IMR-90 (cell line): ENCODE data around the gene SOX12. TPM values are rescaled to one million over a fixed set of nuclear protein-coding genes. Genes with fewer than 3 reads are reported as not detected.
"Not testable (repeated sequence)": the region's sequence is repeated elsewhere in the genome, so short reads cannot be mapped to it uniquely, and the experiment has no call there.

Experiments used
- ATAC-seq: fragments of 200-7000 bp; cut with Tn5 transposase; 2 replicates; pipeline ENCODE4 v1.9.1; 2020; ENCODE audit warnings: low read depth, mild to moderate bottlenecking, moderate library complexity
- BruUV-seq: library from RNA; stranded (reverse); fragments of 400-500 nt; replicated peaks from 2 replicates; lab custom pipeline; 2021; lab: Mats Ljungman, UMichigan
- CTCF ChIA-PET: fragments of 300-600 bp; formaldehyde crosslinking; extraction: SDS; loops from one replicate; lab custom pipeline; 2021; ENCODE audit warnings: antibody characterized with exemption; lab: Yijun Ruan, JAX
- POLR2A ChIA-PET: fragments of 300-600 bp; sonication (Branson Sonifier 250); formaldehyde crosslinking; loops from one replicate; lab custom pipeline; 2022; ENCODE audit warnings: antibody characterized with exemption; ENCODE audit not compliant: unreplicated experiment; lab: Charles Lee
- DNase-seq: peaks from one replicate; pipeline ENCODE4 v3.0.0; 2013
- H2AFZ ChIP-seq: replicated peaks from 2 replicates; pipeline ENCODE3; 2013; ENCODE audit warnings: low read length, mild to moderate bottlenecking; ENCODE audit not compliant: poor library complexity
- H2AK5ac ChIP-seq: 2 replicates; pipeline ENCODE4 v1.6.1; 2013; ENCODE audit warnings: low read depth, low read length, inconsistent platforms
- H2AK9ac ChIP-seq: replicated peaks from 2 replicates; pipeline ENCODE3; 2013; ENCODE audit warnings: mild to moderate bottlenecking, low read depth, low read length, moderate library complexity; ENCODE audit not compliant: poor library complexity
- H2BK120ac ChIP-seq: 2 replicates; pipeline ENCODE4 v1.6.1; 2013; ENCODE audit warnings: low read depth, low read length, inconsistent platforms
- H2BK15ac ChIP-seq: 3 replicates; pipeline ENCODE4 v1.6.1; 2013; ENCODE audit warnings: low read depth, low read length, inconsistent platforms
- H2BK20ac ChIP-seq: 2 replicates; pipeline ENCODE4 v1.6.1; 2013; ENCODE audit warnings: low read depth, mild to moderate bottlenecking, inconsistent platforms, low read length, moderate library complexity
- H2BK5ac ChIP-seq: 2 replicates; pipeline ENCODE4 v1.6.1; 2013; ENCODE audit warnings: mild to moderate bottlenecking, low read depth, low read length, inconsistent platforms; ENCODE audit not compliant: poor library complexity, severe bottlenecking
- H3K14ac ChIP-seq: replicated peaks from 2 replicates; pipeline ENCODE4 v1.6.1; 2013; ENCODE audit warnings: low read depth, low read length, inconsistent platforms
- H3K18ac ChIP-seq: 2 replicates; pipeline ENCODE4 v1.6.1; 2013; ENCODE audit warnings: low read depth, low read length, control low read depth
- H3K23ac ChIP-seq: 2 replicates; pipeline ENCODE4 v1.6.1; 2013; ENCODE audit warnings: low read depth, low read length, inconsistent platforms
- H3K27ac ChIP-seq: 2 replicates; pipeline ENCODE4 v1.5.1; 2013; ENCODE audit warnings: mild to moderate bottlenecking, control low read depth, low read length; ENCODE audit not compliant: insufficient read depth
- H3K27me3 ChIP-seq: 2 replicates; pipeline ENCODE4 v1.6.1; 2013; ENCODE audit warnings: low read length; ENCODE audit not compliant: control insufficient read depth, insufficient read depth
- H3K36me3 ChIP-seq: 2 replicates; pipeline ENCODE4 v1.6.1; 2013; ENCODE audit warnings: low read length, mixed read lengths; ENCODE audit not compliant: control insufficient read depth, insufficient read depth
- H3K4ac ChIP-seq: 2 replicates; pipeline ENCODE4 v1.6.1; 2013; ENCODE audit warnings: low read depth, low read length, inconsistent platforms
- H3K4me1 ChIP-seq: 2 replicates; pipeline ENCODE4 v1.6.1; 2013; ENCODE audit warnings: low read length, mixed read lengths; ENCODE audit not compliant: control insufficient read depth, insufficient read depth
- H3K4me2 ChIP-seq: 2 replicates; pipeline ENCODE4 v1.6.1; 2013; ENCODE audit warnings: low read depth, mild to moderate bottlenecking, control low read depth, low read length, moderate library complexity
- H3K4me3 ChIP-seq: 2 replicates; pipeline ENCODE4 v1.5.1; 2013; ENCODE audit warnings: low read depth, mild to moderate bottlenecking, control low read depth, low read length, moderate library complexity; ENCODE audit not compliant: insufficient read depth
- H3K56ac ChIP-seq: 2 replicates; pipeline ENCODE4 v1.6.1; 2013; ENCODE audit warnings: low read length, inconsistent platforms; ENCODE audit not compliant: insufficient read depth; ENCODE audit errors: extremely low read depth
- H3K79me1 ChIP-seq, 2 experiments: 2 replicates each; pipeline ENCODE4 v1.6.1; 2013; ENCODE audit warnings: low read length in 2 of 2, inconsistent platforms in 1 of 2, low read depth in 1 of 2
- H3K9ac ChIP-seq: 2 replicates; pipeline ENCODE4 v1.6.1; 2013; ENCODE audit warnings: low read depth, low read length, control low read depth
- H3K9me1 ChIP-seq: 2 replicates; pipeline ENCODE4 v1.6.1; 2013; ENCODE audit warnings: low read length, inconsistent platforms; ENCODE audit not compliant: insufficient read depth
- H3K9me3 ChIP-seq: 2 replicates; pipeline ENCODE4 v1.6.1; 2013; ENCODE audit warnings: low read length; ENCODE audit not compliant: control insufficient read depth, insufficient read depth
- H4K20me1 ChIP-seq: 2 replicates; pipeline ENCODE4 v1.6.1; 2013; ENCODE audit warnings: low read length, inconsistent platforms; ENCODE audit not compliant: insufficient read depth
- H4K5ac ChIP-seq: 2 replicates; pipeline ENCODE4 v1.6.1; 2013; ENCODE audit warnings: mild to moderate bottlenecking, low read depth, low read length, control low read depth
- H4K8ac ChIP-seq, 2 experiments: 2 replicates each; pipeline ENCODE4 v1.6.1; 2013; ENCODE audit warnings: low read depth in 2 of 2, low read length in 2 of 2, control low read depth in 1 of 2, inconsistent platforms in 1 of 2
- H4K91ac ChIP-seq: 2 replicates; pipeline ENCODE4 v1.6.1; 2013; ENCODE audit warnings: low read depth, low read length, inconsistent platforms; ENCODE audit not compliant: insufficient read depth
- USF2 ChIP-seq: fragments of 150-350 bp; IDR thresholded peaks from 2 replicates; pipeline ENCODE4 v1.6.1; 2017; ENCODE audit warnings: mild to moderate bottlenecking, antibody characterized with exemption, low read length, low read depth
- WGBS, 2 experiments: methylation state at CpG; one replicate each; pipeline versions ENCODE4 v1.1.5 to v1.1.7; 2013; ENCODE audit warnings: missing lambda C conversion rate in 2 of 2; ENCODE audit not compliant: insufficient read length in 1 of 2; ENCODE audit errors: extremely low coverage in 2 of 2; 5-methylcytosine and 5-hydroxymethylcytosine counted together
- dilution Hi-C: fragments of 300-500 bp; cut with HindIII; formaldehyde crosslinking; loops from one replicate; pipeline ENCODE4 v1.14.3; 2018; ENCODE audit warnings: low sequenced_read_pairs; ENCODE audit not compliant: unreplicated experiment
- in situ Hi-C: fragments of 300-500 bp; cut with MboI; formaldehyde crosslinking; loops from 3 replicates; pipeline ENCODE4 v1.14.3; 2019; ENCODE audit warnings: low sequenced_read_pairs, inconsistent platforms, mixed read lengths
- intact Hi-C: fragments of 100-400 bp; cut with micrococcal nuclease; formaldehyde crosslinking; loops from 2 replicates; pipeline ENCODE4 v1.10.0; 2022
- polyA plus RNA-seq, 3 experiments: library from polyadenylated mRNA; depleted of rRNA; stranded (reverse); fragments of >200 nt; gene quantifications; 2 replicates each; pipeline ENCODE4 v1.2.3, GENCODE V29; 2012; ENCODE audit warnings: low replicate concordance in 1 of 3
- total RNA-seq: library from RNA; depleted of rRNA; stranded (reverse); fragments of >200 nt; gene quantifications from 2 replicates; pipeline ENCODE4 v1.2.3, GENCODE V29; 2012

Gene SOX12
- total and polyA plus RNA-seq, 2 of the 4 experiments (the other 2 are of a cell fraction): 1.1 to 6.2 TPM

- TF ChIP-seq USF2: no peak
Measured at GRCh38 chr20:354298-354977, 29.1 kb downstream of the SOX12 start (continued).

GRCh38 chr20:356154-356553 is 30.8 kb downstream of the SOX12 start:
- peaks cover 13% of the 10 kb centered on the region for H3K4me1 ChIP-seq
- CTCF ChIA-PET: interaction anchor here (1.3 kb wide), 1 partner anchor 289 kb away, joined by 3 read pairs; no protein-coding TSS in a partner anchor
- H3K9me1 ChIP-seq, H2AK5ac ChIP-seq, H4K8ac ChIP-seq, H4K5ac ChIP-seq, POLR2A ChIA-PET, H2BK120ac ChIP-seq, H3K4me2 ChIP-seq, ATAC-seq, H3K9ac ChIP-seq, intact Hi-C loops, H3K4me3 ChIP-seq, H3K36me3 ChIP-seq, H2BK20ac ChIP-seq, H2BK5ac ChIP-seq, H4K91ac ChIP-seq, BruUV-seq, H3K27ac ChIP-seq, H2AK9ac ChIP-seq, H3K23ac ChIP-seq, dilution Hi-C loops, H3K79me1 ChIP-seq, DNase-seq, H4K20me1 ChIP-seq, H2BK15ac ChIP-seq, H3K14ac ChIP-seq, H3K4ac ChIP-seq, H3K9me3 ChIP-seq, H2AFZ ChIP-seq, H3K27me3 ChIP-seq, H3K18ac ChIP-seq, H3K56ac ChIP-seq: not testable (repeated sequence)
- in situ Hi-C loops: loop anchor here (10.0 kb wide), 2 partner anchors 299 to 379 kb away; partner anchors contain the start of gene SRXN1
- no CpG with 5 or more reads among the region's 2 CpGs for WGBS, 2 experiments
